HG03175 (cell line): ENCODE data around the gene GRID2.

ENCODE experiments used
- ATAC-seq: cut with Tn5 transposase; IDR thresholded peaks from one replicate; pipeline ENCODE4 v1.9.1; 2021; ENCODE audit warnings: mild to moderate bottlenecking, moderate library complexity; ENCODE audit not compliant: unreplicated experiment

Gene GRID2

DNA sequence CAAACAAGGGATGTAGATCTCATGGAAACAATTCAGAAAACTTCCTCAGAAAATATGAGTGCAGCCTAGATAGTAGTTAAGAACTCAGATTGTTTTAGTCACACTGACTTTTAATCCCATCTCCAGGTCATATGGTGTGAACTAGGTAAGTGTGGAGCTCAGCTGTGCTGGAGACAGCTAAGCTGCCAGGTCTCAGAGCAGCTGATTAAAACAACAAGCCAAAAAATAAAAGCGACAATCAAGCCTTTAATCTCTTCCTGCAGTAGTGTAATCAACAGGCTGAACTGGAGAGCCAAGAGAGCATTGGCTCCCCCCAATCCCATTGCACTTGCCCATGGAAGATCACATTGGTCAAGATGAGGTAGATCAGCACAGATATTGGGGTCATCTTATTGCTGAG, 1426.5 kb downstream of the GRID2 start:
- no peak for ATAC-seq

DNA sequence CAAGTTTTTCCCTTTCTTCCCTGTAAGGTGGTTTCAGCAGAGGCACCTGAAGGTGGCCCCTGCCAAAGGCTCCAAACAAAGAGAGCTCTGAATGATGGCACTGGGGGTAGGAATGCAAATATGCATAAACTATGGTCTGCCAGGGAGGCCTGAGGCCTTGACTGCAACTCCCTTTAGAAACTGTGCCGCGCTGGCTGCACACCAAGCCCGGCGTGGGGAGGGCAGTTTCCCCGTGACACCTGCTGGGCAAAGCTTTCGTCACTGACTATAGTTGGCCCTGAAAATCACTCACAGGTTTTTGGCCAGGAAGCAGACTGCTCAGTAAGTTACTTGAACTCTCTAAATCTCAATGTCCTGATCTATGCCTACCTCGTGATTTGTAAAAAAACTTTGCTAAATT, 1427.0 kb downstream of the GRID2 start:
- no peak for ATAC-seq

DNA sequence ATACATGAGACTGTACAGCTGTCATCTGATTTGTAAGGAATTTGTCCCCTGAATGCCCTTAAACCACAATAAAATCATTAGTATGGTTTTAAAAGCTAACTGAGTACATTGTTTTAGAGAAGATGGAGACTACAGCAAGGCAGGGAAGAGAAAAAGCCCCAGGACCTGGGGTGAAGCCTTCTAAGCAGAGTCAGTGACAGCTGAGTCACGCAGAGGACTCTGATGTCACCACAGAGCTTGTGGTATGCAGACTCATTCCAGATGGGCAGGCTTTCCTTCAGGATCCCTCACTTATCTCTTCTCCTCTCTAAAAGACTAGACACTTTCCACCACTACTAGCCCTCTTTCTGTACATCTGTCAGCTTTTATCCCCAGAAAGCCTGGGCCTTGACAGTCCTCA, 1427.7 kb downstream of the GRID2 start:
- no peak for ATAC-seq

DNA sequence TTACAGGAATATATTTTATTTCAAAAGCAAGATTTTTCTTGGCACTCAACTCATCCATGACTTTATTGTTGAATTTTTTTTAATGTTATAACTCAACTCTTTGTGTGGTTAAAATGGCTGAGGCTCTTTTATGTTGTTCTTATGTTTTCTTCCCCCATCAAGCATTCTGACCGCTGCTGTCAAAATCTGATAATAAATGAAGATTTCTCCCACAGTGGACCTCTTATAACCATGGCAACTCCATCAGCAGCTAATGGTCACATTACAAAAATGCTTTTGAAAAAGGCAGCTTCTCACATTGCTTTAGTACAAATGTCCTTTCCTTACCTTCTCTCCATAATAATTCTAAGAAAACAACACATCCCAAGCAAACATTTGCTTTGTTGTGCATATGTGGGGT, 1428.7 kb downstream of the GRID2 start:
- no peak for ATAC-seq

DNA sequence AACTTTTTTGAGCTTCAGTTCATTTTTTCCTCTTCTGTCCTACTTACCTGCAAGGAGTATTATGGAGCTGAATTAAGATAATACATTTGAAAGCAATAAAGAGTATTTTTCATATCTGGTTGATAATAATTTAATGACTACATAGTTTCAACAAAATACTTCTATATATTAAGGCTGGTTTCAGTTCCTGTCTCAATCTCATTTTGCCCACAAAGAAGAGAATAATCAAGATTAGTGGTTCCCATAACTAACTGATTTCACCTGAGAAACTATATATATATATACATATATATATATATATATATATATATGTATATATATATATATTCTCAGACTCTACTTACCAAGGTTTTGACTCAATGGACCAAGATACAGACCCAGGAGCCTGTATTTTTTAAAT, 1437.1 kb downstream of the GRID2 start:
- no peak for ATAC-seq

DNA sequence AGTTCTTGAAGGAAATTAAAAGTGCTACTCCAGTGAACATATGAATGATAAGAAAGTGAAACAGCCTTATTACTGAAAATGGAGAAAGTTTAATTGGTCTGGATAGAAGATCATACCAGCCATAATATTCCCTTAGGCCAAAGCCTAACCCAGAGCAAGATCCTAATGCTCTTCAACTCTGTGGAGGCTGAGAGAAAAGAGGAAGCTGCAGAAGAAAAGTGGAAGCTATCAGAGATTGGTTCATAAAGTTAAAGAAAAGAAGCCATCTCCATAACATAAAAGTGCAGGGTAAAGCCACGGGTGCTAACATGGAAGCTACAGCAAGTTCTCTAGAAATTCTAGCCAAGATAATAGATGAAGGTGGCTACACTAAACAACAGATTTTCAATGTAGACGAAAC, 1439.3 kb downstream of the GRID2 start:
- ATAC-seq = no peak

DNA sequence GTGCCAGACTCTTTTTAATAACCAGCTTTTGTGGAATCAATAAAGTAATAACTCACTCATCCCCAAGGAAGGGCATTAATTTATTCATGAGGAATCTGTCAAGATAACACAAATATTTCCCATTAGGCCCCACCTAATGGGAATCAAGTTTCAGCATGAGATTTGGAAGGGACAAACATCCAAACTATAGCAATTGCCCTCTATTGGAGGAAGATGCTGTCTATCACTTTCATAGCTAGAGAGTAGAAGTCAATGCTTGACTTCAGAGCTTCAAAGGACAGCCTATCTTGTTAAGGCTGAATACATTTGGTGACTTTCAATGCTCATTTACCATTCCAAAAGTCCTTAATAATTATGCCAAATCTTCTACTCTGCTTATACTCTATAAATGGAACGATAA, 1439.9 kb downstream of the GRID2 start:
- ATAC-seq = no peak

DNA sequence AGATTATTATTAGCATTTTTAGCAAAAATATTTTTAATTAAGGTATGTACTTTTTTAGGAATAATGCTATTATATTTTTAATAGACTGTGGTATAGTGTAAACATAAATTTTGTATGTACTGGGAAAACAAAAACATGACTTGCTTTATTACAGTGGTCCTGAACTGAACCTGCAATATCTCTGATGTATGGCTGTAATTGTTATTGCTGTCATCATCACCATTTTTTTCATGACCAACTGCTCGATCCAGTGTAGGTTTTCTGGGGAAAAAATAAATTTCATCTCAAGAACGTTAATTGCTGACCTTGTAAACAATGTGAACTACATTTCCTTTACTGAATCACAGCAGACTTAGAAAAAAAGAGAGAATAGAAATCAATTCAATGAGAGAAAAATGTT, 1441.2 kb downstream of the GRID2 start:
- no peak for ATAC-seq

DNA sequence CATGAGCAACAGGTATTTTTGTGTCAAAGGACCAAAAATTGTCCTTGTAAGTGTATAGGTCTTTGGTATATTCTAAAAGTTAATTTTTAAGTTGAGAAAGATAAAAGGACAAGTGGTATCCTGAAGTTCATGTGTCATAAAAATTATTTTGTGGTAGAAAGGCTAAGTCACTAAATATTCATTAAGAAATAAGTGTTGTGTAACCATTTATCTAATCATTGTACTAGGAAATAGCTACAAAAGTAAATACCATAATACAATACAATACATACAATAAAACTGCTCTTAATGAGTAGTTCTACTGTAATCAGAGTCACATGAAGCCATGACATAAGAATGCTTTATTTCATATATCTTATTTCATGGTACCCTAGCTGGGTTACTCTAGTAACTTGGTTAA, 1442.3 kb downstream of the GRID2 start:
- ATAC-seq = no peak

DNA sequence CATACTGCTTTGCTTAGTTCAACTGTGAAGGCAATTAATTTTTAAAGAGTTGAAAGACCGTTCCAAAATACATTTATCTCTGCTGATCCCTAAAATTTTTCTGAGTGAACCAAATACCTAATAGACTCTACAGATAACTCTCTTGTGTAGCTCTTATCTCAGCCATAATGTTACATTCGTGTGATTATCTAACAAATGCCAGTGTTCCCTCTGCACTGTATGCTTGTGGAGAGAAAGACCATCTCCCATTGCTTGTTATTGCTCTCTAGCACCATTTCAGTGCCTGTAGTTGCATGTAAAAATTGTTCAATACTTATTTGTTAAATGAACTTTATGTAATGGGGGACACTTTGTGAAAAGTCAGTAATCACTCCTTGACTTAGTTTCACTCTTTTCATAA, 1443.5 kb downstream of the GRID2 start:
- no peak for ATAC-seq

DNA sequence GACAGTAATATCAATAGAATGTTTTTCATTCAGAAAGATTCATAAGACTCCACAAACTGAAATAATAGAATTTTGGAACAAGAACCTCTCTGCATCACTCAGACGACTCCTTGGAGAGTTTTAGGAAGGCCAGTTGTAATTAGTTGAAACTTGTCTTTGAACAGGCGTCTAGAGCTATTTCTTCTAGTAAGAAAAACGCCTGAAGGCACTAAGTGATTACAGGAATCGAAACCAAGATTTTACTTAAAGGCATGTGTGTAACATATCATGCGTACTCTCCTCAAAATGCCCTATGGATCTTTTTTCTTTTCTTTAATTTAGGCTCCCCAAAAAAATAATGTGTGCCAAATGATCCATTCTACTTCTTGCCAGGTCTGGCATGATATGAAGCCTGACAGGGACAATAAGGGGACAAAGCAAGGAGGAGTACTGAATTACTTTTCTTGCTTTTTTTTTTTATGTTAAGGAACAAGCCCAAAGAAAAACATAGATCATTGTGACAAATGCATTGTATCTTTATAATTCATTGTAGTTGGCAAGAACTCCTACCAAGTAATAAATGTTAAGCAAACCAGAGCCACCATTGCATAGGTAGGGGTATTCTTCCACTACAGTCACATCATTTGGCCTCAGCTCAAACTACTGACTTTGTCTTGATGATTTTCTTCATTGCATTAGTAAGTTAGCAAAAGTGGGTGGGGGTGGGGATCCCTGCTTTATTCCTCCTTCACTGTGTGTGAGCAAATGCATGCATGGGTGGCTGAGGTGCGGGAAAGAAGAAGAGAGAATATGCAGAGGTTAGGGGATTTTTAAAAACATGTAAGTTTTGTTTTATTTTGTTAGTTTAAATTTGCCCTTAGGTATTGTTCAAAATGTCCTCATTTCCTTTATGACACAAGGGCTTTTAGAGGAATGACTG, 1444.9 kb downstream of the GRID2 start:
- ATAC-seq = peak; percentile 40

DNA sequence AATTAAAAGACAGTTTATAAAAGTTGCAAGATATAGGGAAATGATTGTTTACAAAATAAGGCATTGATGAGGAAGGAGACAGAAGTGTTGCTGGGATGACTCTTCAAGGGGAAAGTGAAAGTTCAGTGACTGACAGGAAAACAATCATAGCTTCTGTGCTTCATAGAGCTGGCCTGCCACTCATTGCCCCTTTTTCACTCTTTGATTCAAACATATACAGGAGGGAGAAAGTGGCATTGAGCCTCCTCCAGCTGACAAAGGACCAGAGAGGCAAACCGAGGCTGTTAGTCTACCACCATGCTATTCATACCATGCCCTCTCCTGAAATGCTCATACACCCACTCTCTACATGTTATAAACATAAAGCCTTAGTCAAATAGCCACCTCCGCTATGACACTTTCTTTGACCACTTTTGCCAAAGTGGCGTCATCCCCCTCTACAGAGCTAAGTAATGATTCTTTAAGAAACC, 1445.6 kb downstream of the GRID2 start:
- ATAC-seq = peak; percentile 79

DNA sequence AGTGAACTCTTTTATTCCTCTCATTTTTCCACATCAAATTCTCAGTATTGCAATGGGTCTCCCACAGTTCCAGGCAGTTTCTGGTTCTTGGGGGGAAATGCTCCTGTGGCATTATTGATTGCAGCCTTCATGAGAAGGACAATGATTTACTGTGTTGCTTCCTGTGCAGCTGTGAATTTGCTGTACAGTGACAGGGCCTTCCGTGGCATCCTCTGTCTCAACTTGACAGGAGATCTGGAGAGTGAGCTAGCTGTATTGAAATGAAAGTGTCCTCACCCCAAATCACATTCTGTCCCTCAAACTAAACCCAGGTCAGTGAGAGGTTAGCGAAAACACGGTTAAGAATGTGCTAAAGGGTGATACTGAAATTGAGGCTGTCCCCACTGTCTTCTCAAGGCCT, 1447.6 kb downstream of the GRID2 start:
- ATAC-seq = peak; percentile 31

DNA sequence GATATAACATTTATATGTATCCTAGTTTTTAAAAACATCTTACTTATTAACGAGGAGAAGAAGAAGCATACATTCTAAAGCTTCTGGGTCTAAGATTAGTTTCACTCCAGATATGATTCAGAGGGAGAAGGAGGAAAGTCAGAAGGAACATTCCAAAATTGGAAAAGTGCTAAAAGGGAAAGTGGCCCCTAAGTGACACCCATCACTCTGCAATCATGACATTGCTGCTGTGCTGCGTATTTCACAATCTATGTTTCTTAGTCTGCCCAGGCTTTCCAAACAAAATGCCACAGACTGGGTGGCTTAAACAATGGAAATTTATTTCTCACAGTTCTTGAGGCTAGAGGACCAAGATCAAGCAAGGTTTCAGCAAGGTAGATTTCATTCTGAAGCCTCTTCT, 1452.3 kb downstream of the GRID2 start:
- ATAC-seq = no peak

DNA sequence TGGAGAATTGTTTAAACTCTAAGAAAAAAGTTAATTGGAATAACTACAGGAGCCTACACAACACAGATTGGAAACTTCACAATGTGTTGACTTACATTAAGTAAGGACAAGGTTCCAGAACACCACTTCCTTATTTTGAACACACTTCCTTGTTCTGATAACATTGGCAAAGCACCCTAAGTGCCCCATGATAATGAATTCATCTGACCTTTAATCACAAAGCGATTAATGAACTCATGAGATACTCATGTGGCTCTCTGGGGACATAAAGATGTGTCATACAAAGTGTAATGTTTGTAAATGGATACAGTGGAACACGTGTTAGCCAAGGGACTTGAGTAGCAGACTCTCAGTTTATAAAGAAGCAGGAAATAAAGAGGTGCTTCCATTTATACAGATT, 1455.7 kb downstream of the GRID2 start:
- no peak for ATAC-seq

DNA sequence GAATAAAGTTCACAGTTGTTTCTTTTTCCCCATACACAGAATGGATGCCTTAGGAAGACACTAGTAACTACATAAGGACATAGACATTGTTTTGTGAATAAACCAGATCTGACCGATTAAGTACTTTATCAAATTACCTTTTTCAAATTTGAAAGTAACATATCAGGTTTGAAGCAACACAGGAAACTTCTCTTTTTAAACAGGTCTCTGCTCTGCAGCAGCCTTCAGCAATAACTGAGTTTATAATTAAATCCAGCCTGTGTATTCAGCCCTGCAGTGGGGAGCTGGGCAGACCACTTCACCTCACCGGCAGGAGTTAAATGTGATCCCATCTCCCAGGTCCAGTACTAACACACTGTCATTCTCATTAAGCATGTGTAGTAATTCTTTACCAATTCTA, 1456.5 kb downstream of the GRID2 start:
- no peak for ATAC-seq

DNA sequence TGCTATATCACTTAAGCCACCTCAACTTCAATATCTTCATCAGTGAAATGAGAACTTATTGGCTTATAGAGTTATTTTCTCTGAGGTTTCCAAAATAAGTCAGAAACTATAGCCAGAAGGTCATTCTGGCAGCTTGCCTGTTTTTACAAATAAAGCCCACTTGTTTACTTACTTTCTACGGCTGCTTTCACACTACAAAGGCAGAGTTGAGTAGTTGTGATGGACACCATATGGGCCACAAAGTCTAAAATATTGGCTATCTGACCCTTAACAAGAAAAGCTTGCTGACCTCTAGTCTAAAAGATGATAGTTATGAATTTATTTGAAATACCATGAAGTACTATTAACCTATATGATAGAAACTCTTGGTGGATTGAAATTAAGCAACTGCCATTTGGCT, 1457.5 kb downstream of the GRID2 start:
- no peak for ATAC-seq

DNA sequence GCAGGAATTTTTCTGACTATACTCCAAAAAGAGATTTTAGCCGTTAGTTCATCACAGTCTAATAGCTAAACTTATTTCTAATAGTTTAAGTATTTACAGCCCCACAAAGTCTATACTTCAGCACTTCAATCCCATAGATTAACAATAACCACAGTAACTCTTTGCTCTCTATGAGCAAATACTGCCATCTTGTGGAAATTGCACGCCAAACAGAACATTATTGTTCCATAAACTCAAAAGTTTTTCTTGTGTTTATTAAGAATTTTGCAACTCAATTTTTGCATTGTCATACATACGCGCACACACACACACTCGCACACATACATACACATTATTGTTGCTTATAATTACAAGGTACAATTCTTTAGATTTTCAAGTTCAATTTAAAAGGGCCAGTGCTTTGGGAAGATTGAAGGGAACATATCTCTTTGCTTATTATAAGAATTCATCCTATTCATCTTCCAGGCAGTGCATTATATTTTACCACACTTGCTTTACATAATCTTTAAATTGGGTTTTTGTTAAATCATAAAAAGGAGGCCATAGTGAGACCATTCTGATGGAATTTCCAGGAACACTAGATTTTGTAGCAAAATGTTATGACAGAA, 1461.0 kb downstream of the GRID2 start:
- peak; percentile 79 for ATAC-seq

DNA sequence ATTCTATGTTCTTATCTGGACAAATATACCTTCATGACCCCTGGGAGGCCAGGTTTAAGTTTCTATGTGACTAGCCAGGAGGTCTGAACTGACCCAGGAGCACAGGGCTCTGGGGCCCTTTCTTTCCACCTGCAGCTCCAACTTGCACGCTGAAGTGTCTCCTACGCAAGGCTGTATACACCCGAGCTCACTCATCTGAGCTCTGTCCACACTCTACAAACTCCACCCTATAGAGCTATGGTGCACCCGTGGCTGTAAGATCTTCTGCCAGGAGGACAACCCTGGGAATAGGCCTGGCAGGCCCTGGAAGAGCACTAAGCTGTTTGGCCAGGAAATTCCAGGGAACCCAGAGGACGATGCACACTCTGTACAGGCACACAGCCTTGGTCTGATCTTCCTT, 1464.2 kb downstream of the GRID2 start:
- ATAC-seq = no peak

DNA sequence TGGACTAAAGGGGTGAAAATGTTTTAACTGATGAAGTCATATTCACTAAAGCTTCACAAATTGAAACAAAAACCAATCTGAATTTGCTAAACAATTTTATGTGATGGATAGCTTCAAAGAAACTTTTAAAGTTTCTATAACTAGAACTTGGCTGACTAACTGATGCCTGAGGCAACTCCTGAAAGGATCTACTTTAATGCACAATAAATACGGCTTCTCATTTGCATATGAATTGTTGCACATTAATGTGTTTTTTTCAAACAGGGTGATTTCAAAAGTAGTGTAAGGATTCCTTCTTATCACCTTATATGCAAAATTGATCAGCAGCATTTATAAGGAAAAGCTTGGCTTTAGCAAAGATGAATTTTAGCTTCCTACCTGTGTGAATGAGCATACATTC, 1466.4 kb downstream of the GRID2 start:
- no peak for ATAC-seq

DNA sequence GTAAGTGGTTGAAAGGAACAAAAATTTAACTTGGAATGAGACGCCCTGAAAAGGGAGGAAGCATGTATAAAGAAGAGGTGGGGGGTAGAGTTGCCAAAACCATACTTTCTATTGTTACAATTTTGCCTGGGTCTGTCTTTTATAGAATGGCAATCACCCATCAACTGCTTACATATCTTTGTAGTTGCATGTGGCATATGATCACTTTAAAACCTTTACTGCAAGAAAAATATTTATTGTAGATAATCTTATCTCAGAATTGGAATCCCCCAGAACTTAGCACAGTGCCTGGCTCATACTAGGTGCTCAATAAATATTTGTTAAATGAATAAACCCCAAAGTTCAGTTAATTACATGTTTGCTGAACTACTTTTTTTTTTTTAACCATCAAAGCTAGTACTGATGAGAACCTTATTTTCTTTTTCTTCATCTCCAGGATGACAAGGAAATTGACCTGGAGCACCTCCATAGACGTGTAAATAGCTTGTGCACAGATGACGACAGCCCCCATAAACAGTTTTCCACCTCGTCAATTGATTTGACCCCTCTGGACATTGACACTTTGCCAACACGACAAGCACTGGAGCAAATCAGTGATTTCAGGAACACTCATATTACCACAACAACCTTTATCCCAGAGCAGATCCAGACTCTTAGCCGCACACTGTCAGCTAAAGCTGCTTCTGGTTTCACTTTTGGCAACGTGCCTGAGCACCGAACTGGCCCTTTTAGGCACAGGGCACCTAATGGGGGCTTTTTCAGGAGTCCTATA, 1468.1 kb downstream of the GRID2 start:
- ATAC-seq = no peak

DNA sequence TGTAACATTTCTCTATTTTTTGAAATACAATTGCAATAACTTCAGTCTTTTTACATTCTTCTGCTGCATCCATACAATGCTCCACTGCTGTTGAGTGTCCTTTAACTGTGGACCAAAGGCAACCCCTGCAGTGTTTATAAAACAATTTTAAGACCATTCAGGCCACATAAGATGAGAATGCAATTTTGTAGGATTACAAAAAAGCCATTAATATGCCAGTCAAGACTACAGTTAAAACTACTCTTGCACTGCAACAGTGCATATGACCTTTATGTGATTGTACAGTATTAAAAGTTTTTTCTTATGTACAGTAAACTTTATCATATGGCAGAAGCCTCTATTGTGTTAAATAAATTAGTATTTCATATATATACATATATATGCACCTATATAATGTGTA, 1469.1 kb downstream of the GRID2 start:
- ATAC-seq = no peak
